GM21529 (cell line): ENCODE measurements around the gene PPP1R13B.
"Not testable (repeated sequence)": the region's sequence is repeated elsewhere in the genome, so short reads cannot be mapped to it uniquely, and the experiment has no call there.

Experiments
- ATAC-seq: cut with Tn5 transposase; IDR thresholded peaks from one replicate; pipeline ENCODE4 v1.9.1; 2021; ENCODE audit not compliant: unreplicated experiment

PPP1R13B gene

GRCh38 chr14:103802356-103802755 is 45.0 kb downstream of the PPP1R13B start:
- ATAC-seq = no peak

DNA sequence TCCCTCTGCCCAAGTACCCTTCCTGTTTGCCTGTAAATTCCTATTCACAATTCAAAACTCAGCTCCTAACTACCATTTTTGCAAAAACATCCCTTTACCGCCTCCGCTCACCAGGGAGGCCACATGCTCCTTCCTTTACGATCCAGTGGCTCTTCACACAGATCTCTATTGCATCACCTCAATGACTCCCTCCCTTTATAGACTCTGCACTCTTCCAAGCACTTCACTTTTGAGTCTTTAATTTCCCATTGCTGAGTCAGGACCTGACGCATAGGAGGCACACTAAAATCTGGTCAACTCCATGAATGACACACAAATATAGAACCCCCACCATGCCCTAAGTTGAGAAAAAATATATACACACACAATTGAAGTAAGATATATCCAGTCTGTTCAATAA is 45.9 kb downstream of the PPP1R13B start:
- ATAC-seq = no peak

GRCh38 chr14:103793192-103793591 is 54.2 kb downstream of the PPP1R13B start:
- ATAC-seq = not testable (repeated sequence)

GRCh38 chr14:103788086-103788485 is 59.3 kb downstream of the PPP1R13B start:
- no peak for ATAC-seq

DNA sequence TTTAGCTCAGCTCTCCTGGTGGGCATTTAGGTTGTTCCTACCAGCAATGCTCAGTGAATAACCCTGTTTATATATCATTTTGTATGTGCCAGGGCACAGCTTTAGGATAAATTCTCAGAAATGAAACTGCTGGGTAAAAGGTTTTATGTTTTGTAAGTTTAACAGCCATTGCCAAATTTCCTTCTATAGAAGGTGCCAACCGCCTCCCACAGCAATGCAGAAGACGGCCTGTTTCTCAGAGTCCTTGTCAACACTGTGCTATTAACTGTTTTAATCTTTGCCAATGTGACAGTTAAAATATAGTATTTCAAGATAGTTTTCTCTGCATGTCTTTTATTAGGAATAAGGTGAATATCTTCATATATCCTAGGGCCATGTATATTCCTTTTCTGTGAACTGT is 65.0 kb downstream of the PPP1R13B start:
- no peak for ATAC-seq

DNA sequence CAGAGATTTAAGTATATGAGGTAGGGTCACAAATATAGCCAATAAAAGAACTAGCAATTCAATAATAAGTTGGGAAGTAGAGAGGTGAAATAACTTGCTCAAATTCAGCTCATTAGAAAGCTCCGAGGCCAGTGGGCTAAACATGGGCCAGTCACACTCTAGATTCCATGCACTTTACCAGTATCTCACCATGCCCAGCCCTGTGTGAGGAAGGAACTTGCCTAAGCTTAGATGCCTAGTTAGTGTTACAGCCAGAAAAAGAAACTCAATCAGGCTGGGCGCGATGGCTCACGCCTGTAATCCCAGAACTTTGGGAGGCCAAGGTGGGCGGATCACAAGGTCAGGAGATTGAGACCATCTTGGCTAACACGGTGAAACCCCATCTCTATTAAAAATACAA is 71.1 kb downstream of the PPP1R13B start:
- ATAC-seq = not testable (repeated sequence)

- ATAC-seq = no peak
Measured at GRCh38 chr14:103775506-103775905, 71.9 kb downstream of the PPP1R13B start.

GRCh38 chr14:103773521-103773920 is 73.9 kb downstream of the PPP1R13B start:
- ATAC-seq = no peak

DNA sequence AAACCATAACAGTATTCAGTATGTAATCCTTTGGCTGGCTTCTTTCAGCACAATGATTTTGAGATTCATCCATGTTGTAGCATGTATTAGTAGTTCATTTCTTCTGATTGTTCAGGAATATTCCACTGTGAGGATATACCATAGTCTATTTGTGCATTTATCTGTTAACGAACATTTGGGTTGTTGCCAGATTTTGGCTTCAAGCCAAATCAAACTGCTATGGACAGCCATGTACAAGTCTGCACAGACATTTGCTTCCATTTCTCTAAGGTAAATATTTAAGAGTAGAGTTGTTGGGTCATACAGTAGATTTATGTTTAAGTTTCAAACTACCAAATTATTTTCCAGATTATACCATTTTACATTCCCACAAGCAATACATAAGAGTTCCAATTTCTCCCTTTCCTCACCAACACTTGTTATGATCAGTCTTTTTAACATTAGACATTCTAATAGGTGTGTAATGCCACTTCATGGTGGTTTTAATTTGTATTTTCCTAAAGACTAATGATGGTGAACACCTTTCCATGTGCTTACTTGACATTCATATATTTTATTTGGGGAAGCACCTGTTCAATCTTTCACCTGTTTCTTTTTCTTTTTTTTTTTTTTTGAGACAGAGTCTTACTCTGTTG is 75.2 kb downstream of the PPP1R13B start:
- no peak for ATAC-seq

GRCh38 chr14:103770902-103771301 is 76.5 kb downstream of the PPP1R13B start:
- no peak for ATAC-seq

DNA sequence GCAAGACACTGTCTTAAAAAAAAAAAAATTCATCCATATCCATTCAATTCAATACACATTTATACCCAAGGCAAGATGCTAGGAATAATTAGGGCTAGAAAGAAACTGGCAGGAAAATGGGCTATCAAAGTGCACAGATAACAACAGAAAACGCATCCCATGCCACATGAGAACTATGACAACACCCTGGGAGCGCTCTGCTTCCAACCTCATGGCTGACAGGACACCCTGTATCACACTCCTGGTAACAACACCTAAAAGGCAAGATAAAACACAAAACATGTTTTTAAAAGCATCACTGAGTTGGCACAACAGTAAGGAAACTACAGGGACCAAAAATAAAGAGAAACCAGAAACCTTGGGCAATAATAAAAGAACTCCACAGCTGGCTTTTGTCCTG is 76.9 kb downstream of the PPP1R13B start:
- ATAC-seq = no peak

DNA sequence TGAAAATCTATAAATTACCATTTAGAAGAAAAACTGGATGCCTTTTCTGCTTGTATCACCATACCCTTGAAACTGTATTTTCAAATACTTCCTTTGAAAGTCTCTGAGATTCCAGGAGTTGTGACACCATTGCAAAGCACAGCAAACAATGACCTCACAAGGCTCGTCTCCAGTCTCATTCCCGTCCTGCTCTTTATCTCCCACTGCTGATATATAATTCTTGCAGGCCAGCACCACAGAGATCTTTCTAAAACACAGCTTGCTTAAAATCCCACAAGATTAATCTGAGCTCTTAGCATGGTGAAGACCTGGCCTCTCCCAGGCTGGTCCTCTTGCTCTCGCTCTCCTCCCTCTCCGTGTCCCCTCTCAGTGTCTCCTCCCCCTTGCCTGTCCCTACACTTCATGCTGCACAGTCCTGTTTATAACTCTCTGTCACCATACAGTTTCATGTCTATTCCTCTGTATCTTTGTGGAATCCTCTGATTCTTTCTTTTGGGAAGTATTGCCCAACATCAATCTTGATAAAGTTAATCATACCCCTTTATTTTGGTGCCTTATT is 80.0 kb downstream of the PPP1R13B start:
- no peak for ATAC-seq

GRCh38 chr14:103765526-103765925 is 81.8 kb downstream of the PPP1R13B start:
- ATAC-seq = no peak

DNA sequence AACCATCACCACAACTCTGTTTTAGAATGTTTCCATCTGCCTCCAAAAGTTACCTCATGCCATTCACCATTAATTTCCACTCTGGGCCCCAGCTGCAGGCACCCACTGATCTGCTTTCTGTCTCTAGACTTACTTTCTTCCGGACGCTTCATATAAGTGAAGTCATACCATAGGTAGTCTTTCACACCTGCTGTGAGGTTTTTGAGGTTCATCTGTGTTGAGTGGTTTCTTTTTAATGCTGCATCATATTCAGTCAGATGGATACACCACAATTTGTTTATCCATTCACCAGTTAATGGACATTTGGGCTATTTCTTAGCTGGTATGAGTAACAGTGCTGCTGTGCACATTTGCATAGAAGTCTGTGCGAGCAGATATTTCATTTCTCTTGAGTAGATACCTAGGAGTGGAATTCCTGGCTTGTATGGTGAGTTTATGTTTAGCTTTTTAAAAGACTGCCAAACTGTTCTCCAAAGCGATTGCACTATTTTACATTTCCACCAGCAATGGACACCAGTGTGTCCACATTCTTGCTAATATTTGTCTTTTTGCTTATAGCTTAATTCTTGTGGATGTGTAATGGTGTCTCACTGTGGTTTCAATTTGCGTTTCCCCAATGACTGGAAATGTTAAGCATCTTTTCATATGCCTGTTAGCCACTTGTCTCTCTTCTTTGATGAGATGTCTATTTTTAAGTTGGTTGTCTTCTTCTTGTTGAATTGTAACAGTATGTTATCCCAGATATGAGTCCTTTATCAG is 83.5 kb downstream of the PPP1R13B start:
- no peak for ATAC-seq

DNA sequence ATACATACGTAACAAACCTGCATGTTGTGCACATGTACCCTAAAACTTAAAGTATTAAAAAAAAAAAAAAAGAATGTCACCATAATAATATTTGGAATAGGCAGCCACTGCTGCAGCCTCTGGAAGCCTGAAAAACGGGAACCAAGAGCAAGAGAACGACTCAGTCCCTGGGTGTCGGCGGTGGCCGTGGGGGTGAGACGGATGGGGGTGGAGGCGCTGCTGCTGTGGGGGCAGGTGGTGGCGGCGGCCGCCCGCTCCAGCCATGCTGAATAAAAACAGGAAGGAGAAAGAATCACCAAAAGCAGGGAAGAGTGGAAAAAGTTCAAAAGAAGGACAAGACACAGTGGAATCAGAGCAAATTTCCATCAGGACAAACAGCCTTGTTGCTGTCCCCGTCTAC is 84.8 kb downstream of the PPP1R13B start:
- ATAC-seq = no peak

- no peak for ATAC-seq
Measured at GRCh38 chr14:103762036-103762435, 85.3 kb downstream of the PPP1R13B start.

GRCh38 chr14:103758059-103758776 is 89.2 kb downstream of the PPP1R13B start:
- no peak for ATAC-seq

- ATAC-seq = no peak
Measured at GRCh38 chr14:103755060-103755459, 92.3 kb downstream of the PPP1R13B start.

DNA sequence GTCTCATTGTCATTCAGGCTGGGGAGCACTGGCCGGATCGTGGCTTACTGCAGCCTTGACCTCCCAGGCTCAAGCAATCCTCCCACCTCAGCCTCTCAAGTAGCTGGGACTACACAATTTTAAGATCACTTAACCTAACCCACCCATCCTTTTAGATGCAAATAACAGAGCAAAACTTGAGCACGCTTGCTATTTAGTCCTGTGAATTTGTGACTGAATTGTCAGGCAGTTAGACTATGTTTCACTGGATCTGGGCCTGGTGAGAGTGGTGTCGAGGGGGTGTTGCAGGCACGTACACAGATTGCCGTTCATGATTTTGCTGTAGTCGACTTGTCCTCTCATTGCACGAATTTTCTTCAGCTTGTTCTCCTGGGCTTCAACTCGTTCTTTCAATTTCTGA is 93.6 kb downstream of the PPP1R13B start:
- no peak for ATAC-seq

- no peak for ATAC-seq
Measured at GRCh38 chr14:103749860-103750259, 97.5 kb downstream of the PPP1R13B start.

DNA sequence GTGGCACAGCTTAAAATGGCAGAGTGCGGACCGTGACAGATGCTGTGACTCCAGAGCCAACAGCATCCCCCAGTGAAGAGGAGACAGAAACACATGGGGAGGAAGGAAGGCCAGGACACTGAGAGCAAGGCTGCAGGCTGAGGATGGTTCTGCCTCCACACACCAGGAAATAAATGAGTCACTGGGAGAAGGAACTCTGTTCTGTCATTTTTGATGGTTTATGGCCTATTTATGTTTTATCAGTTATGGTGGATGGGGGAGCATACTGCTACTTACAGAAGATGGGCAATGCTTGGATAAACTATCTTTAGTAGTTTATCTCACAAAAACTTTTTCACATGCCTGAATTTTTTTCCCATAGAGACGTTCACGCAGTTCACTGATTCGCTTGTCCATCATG is 97.9 kb downstream of the PPP1R13B start:
- no peak for ATAC-seq

DNA sequence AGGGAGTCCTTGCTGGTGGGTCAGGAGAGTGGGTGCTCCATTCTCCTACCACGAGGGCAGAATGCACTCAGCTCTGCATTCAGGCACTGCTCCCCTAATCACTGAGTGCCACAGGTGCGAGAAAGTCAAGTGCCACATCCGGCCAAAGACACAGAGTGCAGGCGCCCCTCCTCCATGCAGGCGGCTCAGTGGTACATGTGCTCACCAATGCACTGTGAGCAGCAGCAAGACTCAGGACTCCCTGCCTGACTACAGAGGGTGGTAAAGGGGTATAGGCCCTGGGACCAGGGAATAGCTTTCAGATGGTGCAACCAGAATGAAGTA is 98.9 kb downstream of the PPP1R13B start:
- ATAC-seq = no peak
